SK-N-SH treated with all-trans-retinoic acid at 6 μM for 48 hours (cell line): Measurements from ENCODE around the gene BIRC2.

ENCODE experiments used
- ATAC-seq: fragments of 200-7000 bp; cut with Tn5 transposase; 3 replicates; pipeline ENCODE4 v1.9.1; 2020; ENCODE audit warnings: mild to moderate bottlenecking, moderate library complexity
- ARNTL ChIP-seq: fragments of 450-650 bp; formaldehyde crosslinking; IDR thresholded peaks from 2 replicates; pipeline ENCODE4 v1.5.0; 2020; ENCODE audit warnings: low read depth, mild to moderate bottlenecking, moderate library complexity, borderline replicate concordance
- CSDC2 ChIP-seq: fragments of 250-450 bp; sonication (Bioruptor Pico); IDR thresholded peaks from 2 replicates; pipeline ENCODE4 v1.5.0; 2020; ENCODE audit warnings: mild to moderate bottlenecking, moderate library complexity
- ESRRG ChIP-seq: fragments of 250-450 bp; sonication (Bioruptor Pico); IDR thresholded peaks from 2 replicates; pipeline ENCODE4 v1.6.1; 2021; ENCODE audit warnings: mild to moderate bottlenecking
- GLIS3 ChIP-seq: fragments of 250-450 bp; sonication (Bioruptor Pico); IDR thresholded peaks from 2 replicates; pipeline ENCODE4 v1.5.0; 2020; ENCODE audit warnings: mild to moderate bottlenecking, moderate library complexity
- ISL1 ChIP-seq: fragments of 250-450 bp; sonication (Bioruptor Pico); IDR thresholded peaks from 2 replicates; pipeline ENCODE4 v2.1.2; 2022; ENCODE audit warnings: mild to moderate bottlenecking, moderate library complexity
- OSR1 ChIP-seq: fragments of 250-450 bp; sonication (Bioruptor Pico); IDR thresholded peaks from 2 replicates; pipeline ENCODE4 v1.8.0; 2022; ENCODE audit warnings: moderate library complexity, mild to moderate bottlenecking, inconsistent platforms
- PATZ1 ChIP-seq: fragments of 250-450 bp; sonication (Bioruptor Pico); IDR thresholded peaks from 2 replicates; pipeline ENCODE4 v1.8.0; 2020; ENCODE audit warnings: mild to moderate bottlenecking, moderate library complexity, borderline replicate concordance
- PPARA ChIP-seq: fragments of 250-450 bp; sonication (Bioruptor Pico); IDR thresholded peaks from 2 replicates; pipeline ENCODE4 v1.5.0; 2020; ENCODE audit warnings: mild to moderate bottlenecking, borderline replicate concordance
- RARB ChIP-seq: fragments of 250-450 bp; sonication (Bioruptor Pico); IDR thresholded peaks from 2 replicates; pipeline ENCODE4 v1.8.0; 2021; ENCODE audit warnings: mild to moderate bottlenecking, moderate library complexity
- SNAI2 ChIP-seq: fragments of 250-450 bp; sonication (Bioruptor Pico); IDR thresholded peaks from 2 replicates; pipeline ENCODE4 v1.5.0; 2020; ENCODE audit warnings: mild to moderate bottlenecking, moderate library complexity
- TCF4 ChIP-seq: fragments of 250-450 bp; sonication (Bioruptor Pico); IDR thresholded peaks from 2 replicates; pipeline ENCODE4 v1.8.0; 2021; ENCODE audit warnings: mild to moderate bottlenecking, moderate library complexity, borderline replicate concordance
- TOX ChIP-seq: fragments of 250-450 bp; sonication (Bioruptor Pico); IDR thresholded peaks from 2 replicates; pipeline ENCODE4 v1.8.0; 2021; ENCODE audit warnings: mild to moderate bottlenecking, moderate library complexity, borderline replicate concordance
- TSHZ2 ChIP-seq: fragments of 250-450 bp; sonication (Bioruptor Pico); IDR thresholded peaks from 2 replicates; pipeline ENCODE4 v1.5.0; 2020; ENCODE audit warnings: mild to moderate bottlenecking, moderate library complexity
- ZC3H10 ChIP-seq: fragments of 250-450 bp; sonication (Bioruptor Pico); IDR thresholded peaks from 2 replicates; pipeline ENCODE4 v1.5.1; 2021; ENCODE audit warnings: mild to moderate bottlenecking, moderate library complexity
- ZFP3 ChIP-seq: fragments of 250-450 bp; sonication (Bioruptor Pico); IDR thresholded peaks from 2 replicates; pipeline ENCODE4 v1.5.0; 2020; ENCODE audit warnings: mild to moderate bottlenecking, moderate library complexity
- ZFP30 ChIP-seq: fragments of 450-650 bp; formaldehyde crosslinking; IDR thresholded peaks from 2 replicates; pipeline ENCODE4 v1.5.0; 2022; ENCODE audit warnings: mild to moderate bottlenecking, moderate library complexity
- ZNF565 ChIP-seq: fragments of 450-650 bp; formaldehyde crosslinking; conservative IDR thresholded peaks from 2 replicates; pipeline ENCODE4 v1.5.0; 2020; ENCODE audit warnings: low read depth, mild to moderate bottlenecking, moderate library complexity
- TF ChIP-seq, protein P1 (sequence below): fragments of 250-450 bp; sonication (Bioruptor Pico); IDR thresholded peaks from 2 replicates; pipeline ENCODE4 v1.5.1; 2020; ENCODE audit warnings: low read depth, mild to moderate bottlenecking, moderate library complexity
- TF ChIP-seq, protein P2 (sequence below): fragments of 250-450 bp; sonication (Bioruptor Pico); IDR thresholded peaks from 2 replicates; pipeline ENCODE4 v1.5.1; 2021; ENCODE audit warnings: mild to moderate bottlenecking, moderate library complexity
- TF ChIP-seq, protein P3 (sequence below): fragments of 250-450 bp; sonication (Bioruptor Pico); IDR thresholded peaks from 2 replicates; pipeline ENCODE4 v1.8.0; 2021; ENCODE audit warnings: low read depth, mild to moderate bottlenecking, moderate library complexity, borderline replicate concordance

Gene BIRC2

DNA sequence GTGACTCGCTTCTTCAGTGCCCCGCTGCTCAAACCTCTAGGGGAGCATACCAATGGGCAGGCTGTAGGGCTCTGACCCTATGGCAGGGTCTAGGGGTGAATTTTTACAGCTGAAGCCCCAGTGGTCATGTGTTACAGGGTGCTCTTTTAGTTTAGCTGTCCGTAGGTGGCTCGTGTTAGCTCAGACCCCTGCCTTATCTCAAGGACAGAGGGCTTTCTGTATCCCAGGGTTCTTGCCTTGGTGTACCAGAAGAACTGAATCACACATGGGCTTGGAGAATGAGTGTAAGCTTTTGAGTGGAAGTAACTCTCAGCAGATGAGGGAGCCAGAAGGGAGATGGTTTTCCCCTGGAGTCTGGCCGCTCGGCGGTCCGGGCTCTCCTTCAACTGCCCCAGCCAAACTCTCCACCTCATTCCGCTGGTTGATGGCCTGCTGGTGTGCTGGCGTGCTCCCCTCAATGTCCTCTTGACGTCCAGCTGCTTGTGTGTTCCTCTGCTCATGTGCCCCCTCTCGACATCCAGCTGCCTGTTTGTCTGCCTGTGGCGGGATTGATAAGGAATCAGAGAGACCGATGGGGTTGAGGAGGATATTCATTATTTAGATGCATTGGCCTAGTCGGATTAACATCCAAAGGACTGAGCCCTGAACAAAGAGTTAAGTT lies 37.5 kb downstream of the BIRC2 start:
- TF ChIP-seq OSR1 (no peak), SNAI2 (no peak), CSDC2 (CRISPR knock-in tag) (no peak), ISL1 (no peak), PATZ1 (CRISPR knock-in tag) (no peak), TSHZ2 (CRISPR knock-in tag) (no peak), TOX (CRISPR knock-in tag) (no peak), RARB (CRISPR knock-in tag) (no peak), ZNF565 (CRISPR knock-in tag) (no peak), GLIS3 (CRISPR knock-in tag) (no peak), ESRRG (no peak), ZFP3 (no peak), ZC3H10 (CRISPR knock-in tag) (no peak), TCF4 (CRISPR knock-in tag) (no peak), ARNTL (no peak)
- TF ChIP-seq, protein P1, sequence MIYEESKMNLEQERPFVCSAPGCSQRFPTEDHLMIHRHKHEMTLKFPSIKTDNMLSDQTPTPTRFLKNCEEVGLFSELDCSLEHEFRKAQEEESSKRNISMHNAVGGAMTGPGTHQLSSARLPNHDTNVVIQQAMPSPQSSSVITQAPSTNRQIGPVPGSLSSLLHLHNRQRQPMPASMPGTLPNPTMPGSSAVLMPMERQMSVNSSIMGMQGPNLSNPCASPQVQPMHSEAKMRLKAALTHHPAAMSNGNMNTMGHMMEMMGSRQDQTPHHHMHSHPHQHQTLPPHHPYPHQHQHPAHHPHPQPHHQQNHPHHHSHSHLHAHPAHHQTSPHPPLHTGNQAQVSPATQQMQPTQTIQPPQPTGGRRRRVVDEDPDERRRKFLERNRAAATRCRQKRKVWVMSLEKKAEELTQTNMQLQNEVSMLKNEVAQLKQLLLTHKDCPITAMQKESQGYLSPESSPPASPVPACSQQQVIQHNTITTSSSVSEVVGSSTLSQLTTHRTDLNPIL (CRISPR knock-in tag), result no peak
- TF ChIP-seq, protein P2, sequence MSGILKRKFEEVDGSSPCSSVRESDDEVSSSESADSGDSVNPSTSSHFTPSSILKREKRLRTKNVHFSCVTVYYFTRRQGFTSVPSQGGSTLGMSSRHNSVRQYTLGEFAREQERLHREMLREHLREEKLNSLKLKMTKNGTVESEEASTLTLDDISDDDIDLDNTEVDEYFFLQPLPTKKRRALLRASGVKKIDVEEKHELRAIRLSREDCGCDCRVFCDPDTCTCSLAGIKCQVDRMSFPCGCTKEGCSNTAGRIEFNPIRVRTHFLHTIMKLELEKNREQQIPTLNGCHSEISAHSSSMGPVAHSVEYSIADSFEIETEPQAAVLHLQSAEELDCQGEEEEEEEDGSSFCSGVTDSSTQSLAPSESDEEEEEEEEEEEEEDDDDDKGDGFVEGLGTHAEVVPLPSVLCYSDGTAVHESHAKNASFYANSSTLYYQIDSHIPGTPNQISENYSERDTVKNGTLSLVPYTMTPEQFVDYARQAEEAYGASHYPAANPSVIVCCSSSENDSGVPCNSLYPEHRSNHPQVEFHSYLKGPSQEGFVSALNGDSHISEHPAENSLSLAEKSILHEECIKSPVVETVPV, result no peak
- TF ChIP-seq, protein P3, sequence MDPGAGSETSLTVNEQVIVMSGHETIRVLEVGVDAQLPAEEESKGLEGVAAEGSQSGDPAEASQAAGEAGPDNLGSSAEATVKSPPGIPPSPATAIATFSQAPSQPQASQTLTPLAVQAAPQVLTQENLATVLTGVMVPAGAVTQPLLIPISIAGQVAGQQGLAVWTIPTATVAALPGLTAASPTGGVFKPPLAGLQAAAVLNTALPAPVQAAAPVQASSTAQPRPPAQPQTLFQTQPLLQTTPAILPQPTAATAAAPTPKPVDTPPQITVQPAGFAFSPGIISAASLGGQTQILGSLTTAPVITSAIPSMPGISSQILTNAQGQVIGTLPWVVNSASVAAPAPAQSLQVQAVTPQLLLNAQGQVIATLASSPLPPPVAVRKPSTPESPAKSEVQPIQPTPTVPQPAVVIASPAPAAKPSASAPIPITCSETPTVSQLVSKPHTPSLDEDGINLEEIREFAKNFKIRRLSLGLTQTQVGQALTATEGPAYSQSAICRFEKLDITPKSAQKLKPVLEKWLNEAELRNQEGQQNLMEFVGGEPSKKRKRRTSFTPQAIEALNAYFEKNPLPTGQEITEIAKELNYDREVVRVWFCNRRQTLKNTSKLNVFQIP (CRISPR knock-in tag), result no peak
- ATAC-seq, result no peak

DNA sequence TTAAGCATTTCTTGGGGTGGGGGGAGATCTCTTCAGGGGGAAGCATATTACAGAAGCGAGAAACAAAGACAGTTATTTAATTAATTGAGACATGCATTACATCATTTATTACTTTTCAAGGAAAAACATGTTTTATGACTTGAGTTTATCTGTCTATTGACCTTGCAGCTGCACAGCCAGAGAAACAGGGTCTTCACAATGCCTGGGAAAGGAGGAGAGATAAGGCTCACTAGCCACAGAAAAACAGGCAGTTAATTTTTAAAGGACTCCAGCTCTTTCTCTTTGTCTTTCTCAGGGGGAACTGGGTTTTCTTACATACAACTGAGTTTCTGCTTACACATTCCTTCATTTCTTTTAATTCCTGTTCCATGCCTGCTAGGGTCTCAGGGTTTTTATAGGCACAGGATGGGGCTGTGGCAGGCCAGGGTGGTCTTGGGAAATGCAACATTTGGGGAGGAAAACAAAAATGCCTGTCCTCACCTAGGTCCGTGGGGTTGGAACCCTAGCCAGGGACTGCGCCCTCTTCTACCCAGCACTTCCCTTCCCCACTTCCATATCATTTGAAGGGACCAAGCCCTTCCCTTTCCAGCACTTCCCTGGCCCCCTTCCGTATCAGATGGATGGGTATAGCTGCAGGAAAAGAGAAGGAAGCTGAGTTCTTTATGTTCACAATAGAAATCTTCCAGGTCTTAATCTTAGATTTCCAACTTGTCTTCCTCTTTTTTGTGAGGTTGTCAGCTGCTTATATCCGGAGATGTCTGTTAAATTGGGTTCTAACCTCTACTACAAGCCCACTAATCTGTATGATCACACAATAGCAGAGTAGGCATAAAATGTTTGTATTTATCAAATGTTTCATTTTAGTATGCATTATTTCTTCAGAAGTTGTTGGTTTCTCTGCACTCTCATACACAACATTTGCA lies 38.3 kb downstream of the BIRC2 start:
- ATAC-seq, result no peak
- TF ChIP-seq PATZ1 (CRISPR knock-in tag) (no peak), ARNTL (no peak), GLIS3 (CRISPR knock-in tag) (no peak), ISL1 (no peak), PPARA (no peak), ZFP3 (no peak), ZNF565 (CRISPR knock-in tag) (no peak), CSDC2 (CRISPR knock-in tag) (no peak), TCF4 (CRISPR knock-in tag) (no peak), ESRRG (no peak), RARB (CRISPR knock-in tag) (no peak), TOX (CRISPR knock-in tag) (no peak), OSR1 (no peak), ZFP30 (no peak)
- TF ChIP-seq, protein P1 (CRISPR knock-in tag), result no peak
- TF ChIP-seq, protein P3 (CRISPR knock-in tag), result no peak
